Measurements from ENCODE around the gene CCP110. TPM values are rescaled to one million over a fixed set of nuclear protein-coding genes. Genes with fewer than 3 reads are reported as not detected.

CCP110 gene
- total and polyA plus RNA-seq, 2 of the 13 experiments (the other 11 are each of a cell fraction or from before 2014, with no cell fraction given): 10.0 to 11.1 TPM

GRCh38 chr16:19523184-19523558 lies 571 bp upstream of the CCP110 start (continued):
- no peak for TF ChIP-seq ZBTB10 (CRISPR knock-in tag; IDR thresholded peaks at IDR 0.05; ENCODE audit: borderline replicate concordance)
- no peak for TF ChIP-seq PAX8 (CRISPR knock-in tag; IDR thresholded peaks at IDR 0.05; ENCODE audit: borderline replicate concordance)
- TF ChIP-seq GMEB1 (CRISPR knock-in tag; IDR thresholded peaks at IDR 0.05; ENCODE audit: borderline replicate concordance): no peak
- TF ChIP-seq POLR2A (IDR thresholded peaks at IDR 0.05; ENCODE audit: insufficient read depth in 1 of 2, low read depth in 2 of 2, low read length in 2 of 2): 0 out of 4 replicates have a peak, but pooled peaks of 1 of the 2 experiments have one; percentile 32
- TF ChIP-seq EEA1 (CRISPR knock-in tag; IDR thresholded peaks at IDR 0.05; ENCODE audit: borderline replicate concordance): peak; percentile 73; the same call in 1 of the 2 replicates
- TF ChIP-seq REST (IDR thresholded peaks at IDR 0.05; ENCODE audit: borderline replicate concordance in 1 of 2, low read depth in 1 of 2, low read length in 2 of 2): 0 out of 4 replicates have a peak, but pooled peaks of 1 of the 2 experiments have one; percentile 17
- 0 out of 2 replicates have a peak, but pooled peaks have one; percentile 36 for TF ChIP-seq HBP1 (CRISPR knock-in tag; IDR thresholded peaks at IDR 0.05; ENCODE audit: low read depth)
- no peak for TF ChIP-seq ZNF280B (CRISPR knock-in tag; IDR thresholded peaks at IDR 0.05; ENCODE audit: borderline replicate concordance)
- TF ChIP-seq ATF7 (IDR thresholded peaks at IDR 0.05): no peak
- TF ChIP-seq ATF7 (CRISPR knock-in tag; IDR thresholded peaks at IDR 0.05): 0 out of 2 replicates have a peak, but pooled peaks have one; percentile 0
- TF ChIP-seq ZFYVE20 (CRISPR knock-in tag; IDR thresholded peaks at IDR 0.05; ENCODE audit: borderline replicate concordance, low read depth): no peak
- no peak for TF ChIP-seq ZBTB49 (CRISPR knock-in tag; IDR thresholded peaks at IDR 0.05; ENCODE audit: borderline replicate concordance)
- peak; percentile 94 for TF ChIP-seq ZMYM3 (CRISPR knock-in tag; IDR thresholded peaks at IDR 0.05)
- TF ChIP-seq ZSCAN29 (CRISPR knock-in tag; conservative IDR thresholded peaks at IDR 0.05): no peak
- TF ChIP-seq GATAD2A (CRISPR knock-in tag; IDR thresholded peaks at IDR 0.05): peak; percentile 40; the same call in 1 of the 2 replicates
